Measurements from ENCODE around the gene GAK. TPM values are rescaled to one million over a fixed set of nuclear protein-coding genes. Genes with fewer than 3 reads are reported as not detected.

GAK gene
- total and polyA plus RNA-seq, 2 donors from 2014 or later = 92.0 to 124 TPM

DNA sequence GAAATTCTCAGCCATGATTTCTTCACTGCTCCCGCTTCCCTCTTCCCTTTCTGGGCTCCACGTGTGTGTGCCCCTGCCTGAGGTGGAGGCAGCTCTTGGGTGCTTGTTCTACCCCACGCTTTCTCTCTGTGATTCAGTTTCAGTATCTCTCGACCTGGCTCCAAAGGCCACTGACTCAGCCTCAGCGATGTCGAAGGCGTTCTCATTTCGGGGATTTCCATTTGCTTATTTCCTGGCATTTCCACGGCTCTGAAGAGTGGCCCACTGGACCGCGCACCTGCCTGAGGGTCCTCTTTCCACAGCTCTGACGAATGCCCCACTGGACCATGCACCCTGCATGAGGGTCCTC is 52.4 kb downstream of the GAK start:
- no peak overlapping the region for H3K4me3 ChIP-seq (ENCODE audit: low read length in 3 of 3)
- peaks cover 0 to 4% (median 0%) of the 10 kb centered on the region in 3 donors for H3K4me1 ChIP-seq (ENCODE audit: control insufficient read depth in 2 of 3, insufficient read depth in 2 of 3, low read depth in 1 of 3, low read length in 3 of 3)
- H3K9me3 ChIP-seq (ENCODE audit: control insufficient read depth in 2 of 3, insufficient read depth in 1 of 3, low read length in 3 of 3) = no peaks in the 10 kb centered on the region
- no peaks in the 10 kb centered on the region for H3K27me3 ChIP-seq (ENCODE audit: control insufficient read depth, insufficient read depth, low read length)
- no peak overlapping the region for H3K9ac ChIP-seq (ENCODE audit: low read length in 3 of 3)
- TF ChIP-seq, protein P1, sequence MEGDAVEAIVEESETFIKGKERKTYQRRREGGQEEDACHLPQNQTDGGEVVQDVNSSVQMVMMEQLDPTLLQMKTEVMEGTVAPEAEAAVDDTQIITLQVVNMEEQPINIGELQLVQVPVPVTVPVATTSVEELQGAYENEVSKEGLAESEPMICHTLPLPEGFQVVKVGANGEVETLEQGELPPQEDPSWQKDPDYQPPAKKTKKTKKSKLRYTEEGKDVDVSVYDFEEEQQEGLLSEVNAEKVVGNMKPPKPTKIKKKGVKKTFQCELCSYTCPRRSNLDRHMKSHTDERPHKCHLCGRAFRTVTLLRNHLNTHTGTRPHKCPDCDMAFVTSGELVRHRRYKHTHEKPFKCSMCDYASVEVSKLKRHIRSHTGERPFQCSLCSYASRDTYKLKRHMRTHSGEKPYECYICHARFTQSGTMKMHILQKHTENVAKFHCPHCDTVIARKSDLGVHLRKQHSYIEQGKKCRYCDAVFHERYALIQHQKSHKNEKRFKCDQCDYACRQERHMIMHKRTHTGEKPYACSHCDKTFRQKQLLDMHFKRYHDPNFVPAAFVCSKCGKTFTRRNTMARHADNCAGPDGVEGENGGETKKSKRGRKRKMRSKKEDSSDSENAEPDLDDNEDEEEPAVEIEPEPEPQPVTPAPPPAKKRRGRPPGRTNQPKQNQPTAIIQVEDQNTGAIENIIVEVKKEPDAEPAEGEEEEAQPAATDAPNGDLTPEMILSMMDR (IDR thresholded peaks at IDR 0.05; ENCODE audit: borderline replicate concordance, extremely low read depth, insufficient read depth) = no peak
- intact Hi-C loops (cut with DNase I) = no loop called here
- H3K27ac ChIP-seq (ENCODE audit: low read depth in 2 of 2, low read length in 2 of 2) = no peak overlapping the region
- FAIRE-seq (no peak), DNase-seq (no peak)
- H3K36me3 ChIP-seq (ENCODE audit: control insufficient read depth in 2 of 3, insufficient read depth in 3 of 3, low read length in 3 of 3) = peaks cover 0 to 20% (median 15%) of the 10 kb centered on the region in 3 donors

DNA sequence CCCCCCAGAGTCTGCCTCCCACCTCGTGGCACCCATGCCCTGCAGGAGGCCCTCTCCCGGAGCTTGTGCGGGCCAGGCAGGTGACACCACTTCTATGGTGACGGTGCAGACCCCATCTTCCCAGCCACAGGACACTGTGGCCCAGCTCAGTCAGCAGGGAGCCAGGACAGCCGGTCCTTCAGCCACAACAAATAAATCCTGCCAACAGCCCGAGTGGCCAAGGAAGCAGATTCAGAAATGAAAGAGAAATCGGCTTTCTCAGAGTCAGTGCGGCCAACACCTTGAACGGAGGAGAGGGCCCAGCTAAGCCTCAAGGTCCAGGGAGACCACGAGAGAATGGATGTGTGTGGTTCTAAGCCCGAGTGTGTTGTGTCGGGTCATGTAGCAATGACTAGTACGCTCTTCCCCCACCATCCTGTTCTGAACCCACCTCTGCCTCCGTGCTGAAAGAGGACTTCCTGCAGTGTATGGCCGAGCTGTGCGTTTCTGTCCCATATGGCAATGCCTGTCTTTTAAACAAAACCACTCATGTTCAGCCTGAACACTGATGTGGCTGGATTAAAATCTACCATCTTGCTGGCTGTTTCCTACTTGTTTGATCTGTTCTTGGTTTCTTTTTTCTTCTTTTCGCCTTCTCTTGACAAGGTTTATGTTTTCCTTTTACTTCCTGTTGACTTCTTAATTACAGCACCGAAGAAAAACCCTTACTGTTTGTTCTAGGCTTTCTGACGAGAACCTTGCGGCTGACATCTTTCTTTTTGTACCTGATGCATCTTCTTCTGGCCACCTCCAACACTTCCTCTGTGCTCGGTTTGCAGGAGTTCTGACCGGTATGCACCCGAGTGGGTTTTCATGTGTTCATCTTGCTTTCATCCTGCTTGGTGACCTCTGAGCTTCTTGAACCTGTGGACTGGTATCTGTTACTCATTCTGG is 53.1 kb downstream of the GAK start:
- H3K27ac ChIP-seq (ENCODE audit: low read depth in 2 of 2, low read length in 2 of 2) = no peak overlapping the region
- H3K4me1 ChIP-seq (ENCODE audit: control insufficient read depth in 2 of 3, insufficient read depth in 2 of 3, low read depth in 1 of 3, low read length in 3 of 3) = peaks cover 0 to 4% (median 0%) of the 10 kb centered on the region in 3 donors
- intact Hi-C loops (cut with DNase I) = no loop called here
- no peak for FAIRE-seq
- H3K9me3 ChIP-seq (ENCODE audit: control insufficient read depth in 2 of 3, insufficient read depth in 1 of 3, low read length in 3 of 3) = no peaks in the 10 kb centered on the region
- DNase-seq = peak in 1 of 5 donors; percentile 49
- no peak overlapping the region for H3K9ac ChIP-seq (ENCODE audit: low read length in 3 of 3)
- no peak overlapping the region for H3K4me3 ChIP-seq (ENCODE audit: low read length in 3 of 3)
- no peaks in the 10 kb centered on the region for H3K27me3 ChIP-seq (ENCODE audit: control insufficient read depth, insufficient read depth, low read length)
- H3K36me3 ChIP-seq (ENCODE audit: control insufficient read depth in 2 of 3, insufficient read depth in 3 of 3, low read length in 3 of 3) = peaks cover 0 to 19% (median 12%) of the 10 kb centered on the region in 3 donors
- TF ChIP-seq, protein P1 (IDR thresholded peaks at IDR 0.05; ENCODE audit: borderline replicate concordance, extremely low read depth, insufficient read depth) = no peak

DNA sequence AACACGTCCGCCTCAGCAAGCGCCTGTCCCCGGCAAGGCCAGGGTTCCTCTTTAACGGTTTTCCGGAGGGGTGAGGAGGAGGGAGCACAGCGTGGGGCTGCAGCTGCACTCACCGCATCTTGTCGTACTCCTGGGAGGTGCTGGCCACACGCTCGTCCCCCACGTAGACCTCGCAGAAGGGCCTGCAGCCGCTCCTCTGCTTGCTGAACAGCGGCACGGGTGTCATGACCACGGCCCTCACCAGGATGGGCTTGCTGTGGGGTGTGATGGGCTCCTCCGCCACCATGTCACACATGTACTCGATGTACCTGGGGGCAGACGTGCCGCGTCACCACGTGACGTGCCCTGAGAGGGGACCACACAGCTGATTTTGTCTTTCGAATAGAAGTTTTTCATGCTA is 54.6 kb downstream of the GAK start:
- intact Hi-C loops (cut with DNase I) = no loop called here
- no peak for FAIRE-seq
- DNase-seq = peak in 1 of 5 donors; percentile 55

More for the DNA sequence above, 54.6 kb downstream of the GAK start:
- Histone ChIP-seq H3K36me3 (ENCODE audit: control insufficient read depth in 2 of 3, insufficient read depth in 3 of 3, low read length in 3 of 3) (peaks cover 3 to 22% (median 14%) of the 10 kb centered on the region in 3 donors), H3K4me1 (ENCODE audit: control insufficient read depth in 2 of 3, insufficient read depth in 2 of 3, low read depth in 1 of 3, low read length in 3 of 3) (peaks cover 0 to 7% (median 0%) of the 10 kb centered on the region in 3 donors), H3K9ac (ENCODE audit: low read length in 3 of 3) (no peak overlapping the region), H3K4me3 (ENCODE audit: low read length in 3 of 3) (no peak overlapping the region), H3K9me3 (ENCODE audit: control insufficient read depth in 2 of 3, insufficient read depth in 1 of 3, low read length in 3 of 3) (no peaks in the 10 kb centered on the region), H3K27me3 (ENCODE audit: control insufficient read depth, insufficient read depth, low read length) (no peaks in the 10 kb centered on the region), H3K27ac (ENCODE audit: low read depth in 2 of 2, low read length in 2 of 2) (no peak overlapping the region)
- TF ChIP-seq, protein P1 (IDR thresholded peaks at IDR 0.05; ENCODE audit: borderline replicate concordance, extremely low read depth, insufficient read depth) = no peak
